H9 (cell line): ENCODE data around the gene ARHGEF16. TPM values are rescaled to one million over a fixed set of nuclear protein-coding genes. Genes with fewer than 3 reads are reported as not detected.

Source experiments
- DNase-seq: peaks from one replicate; pipeline ENCODE4 v3.0.0-alpha.2; 2017
- H2AFZ ChIP-seq: one replicate; pipeline ENCODE4 v1.6.1; 2013; ENCODE audit warnings: mild to moderate bottlenecking, low read length, control low read depth, moderate library complexity
- H2AK5ac ChIP-seq: 2 replicates; pipeline ENCODE4 v1.6.1; 2013; ENCODE audit warnings: low read length, control low read depth, mixed read lengths; ENCODE audit not compliant: insufficient read length
- H2BK120ac ChIP-seq: one replicate; pipeline ENCODE4 v1.6.1; 2013; ENCODE audit warnings: low read depth, mild to moderate bottlenecking, low read length, control low read depth, inconsistent platforms; ENCODE audit not compliant: poor library complexity, severe bottlenecking
- H2BK12ac ChIP-seq: 2 replicates; pipeline ENCODE4 v1.6.1; 2013; ENCODE audit warnings: low read length, control low read depth, mixed read lengths, low read depth; ENCODE audit not compliant: insufficient read length
- H2BK15ac ChIP-seq: 2 replicates; pipeline ENCODE4 v1.6.1; 2013; ENCODE audit warnings: low read depth, low read length, control low read depth
- H2BK20ac ChIP-seq: one replicate; pipeline ENCODE4 v1.6.1; 2013; ENCODE audit warnings: low read depth, mild to moderate bottlenecking, low read length, control low read depth, inconsistent platforms; ENCODE audit not compliant: poor library complexity, severe bottlenecking
- H2BK5ac ChIP-seq: 2 replicates; pipeline ENCODE4 v1.6.1; 2013; ENCODE audit warnings: low read length, control low read depth, mixed read lengths; ENCODE audit not compliant: insufficient read length
- H3K14ac ChIP-seq: 2 replicates; pipeline ENCODE4 v1.6.1; 2013; ENCODE audit warnings: low read length, control low read depth; ENCODE audit not compliant: insufficient read depth
- H3K18ac ChIP-seq: 2 replicates; pipeline ENCODE4 v1.6.1; 2013; ENCODE audit warnings: low read depth, mild to moderate bottlenecking, mixed read lengths, low read length, control low read depth; ENCODE audit not compliant: insufficient read length
- H3K23ac ChIP-seq: 2 replicates; pipeline ENCODE4 v1.6.1; 2013; ENCODE audit warnings: low read length, control low read depth, mixed read lengths, low read depth; ENCODE audit not compliant: insufficient read length
- H3K23me2 ChIP-seq: 2 replicates; pipeline ENCODE4 v1.6.1; 2013; ENCODE audit warnings: low read depth, mild to moderate bottlenecking, mixed read lengths, low read length, control low read depth; ENCODE audit not compliant: insufficient read length, poor library complexity, severe bottlenecking
- H3K27ac ChIP-seq: 2 replicates; pipeline ENCODE4 v1.5.1; 2013; ENCODE audit warnings: low read length, control low read depth, mixed read lengths, low read depth; ENCODE audit not compliant: insufficient read length
- H3K27me3 ChIP-seq: 2 replicates; pipeline ENCODE4 v1.6.1; 2013; ENCODE audit warnings: low read length, control low read depth, inconsistent platforms; ENCODE audit not compliant: insufficient read depth
- H3K4ac ChIP-seq: 2 replicates; pipeline ENCODE4 v1.6.1; 2013; ENCODE audit warnings: low read depth, mild to moderate bottlenecking, control low read depth, inconsistent platforms, low read length, moderate library complexity
- H3K4me1 ChIP-seq: 2 replicates; pipeline ENCODE4 v1.6.1; 2013; ENCODE audit warnings: low read length, control low read depth, inconsistent platforms; ENCODE audit not compliant: insufficient read depth
- H3K4me2 ChIP-seq: 2 replicates; pipeline ENCODE4 v1.6.1; 2013; ENCODE audit warnings: low read length, control low read depth, mixed read lengths; ENCODE audit not compliant: insufficient read length, insufficient read depth
- H3K56ac ChIP-seq: 2 replicates; pipeline ENCODE4 v1.6.1; 2013; ENCODE audit warnings: low read depth, mild to moderate bottlenecking, mixed read lengths, low read length, control low read depth; ENCODE audit not compliant: insufficient read length
- H3K79me1 ChIP-seq: 2 replicates; pipeline ENCODE4 v1.6.1; 2013; ENCODE audit warnings: low read depth, mild to moderate bottlenecking, moderate library complexity, low read length, control low read depth, inconsistent platforms; ENCODE audit not compliant: insufficient read depth, poor library complexity, severe bottlenecking
- H3K79me2 ChIP-seq: 2 replicates; pipeline ENCODE4 v1.6.1; 2013; ENCODE audit warnings: low read length, control low read depth, inconsistent platforms; ENCODE audit not compliant: insufficient read depth
- H3K9ac ChIP-seq: 2 replicates; pipeline ENCODE4 v1.6.1; 2013; ENCODE audit warnings: low read length, control low read depth, mixed read lengths; ENCODE audit not compliant: insufficient read length; ENCODE audit errors: extremely low read depth
- H3K9me3 ChIP-seq: one replicate; pipeline ENCODE4 v1.6.1; 2013; ENCODE audit warnings: low read depth, low read length, inconsistent platforms; ENCODE audit not compliant: control insufficient read depth
- H3T11ph ChIP-seq: one replicate; pipeline ENCODE4 v1.6.1; 2013; ENCODE audit warnings: mild to moderate bottlenecking, low read length, control low read depth, inconsistent platforms
- H4K20me1 ChIP-seq: one replicate; pipeline ENCODE4 v1.6.1; 2013; ENCODE audit not compliant: control insufficient read depth, insufficient read length, insufficient read depth
- H4K5ac ChIP-seq: 2 replicates; pipeline ENCODE4 v1.6.1; 2013; ENCODE audit warnings: low read depth, mild to moderate bottlenecking, mixed read lengths, low read length, control low read depth; ENCODE audit not compliant: insufficient read length
- H4K8ac ChIP-seq: replicated peaks from 2 replicates; pipeline ENCODE4 v1.6.1; 2013; ENCODE audit warnings: low read length, control low read depth, mixed read lengths, low read depth; ENCODE audit not compliant: insufficient read length
- H4K91ac ChIP-seq: 2 replicates; pipeline ENCODE4 v1.6.1; 2013; ENCODE audit warnings: low read depth, mild to moderate bottlenecking, moderate library complexity, mixed read lengths, low read length, control low read depth; ENCODE audit not compliant: insufficient read length
- H3K27ac Mint-ChIP-seq, 3 experiments: 2 replicates in 2 of 3; 3 replicates in 1 of 3; pipeline ENCODE4 v1.8.0; 2020 to 2021; ENCODE audit warnings: mixed read lengths in 3 of 3, mild to moderate bottlenecking in 1 of 3, moderate library complexity in 1 of 3
- H3K27me3 Mint-ChIP-seq: 2 replicates; pipeline ENCODE4 v1.8.0; 2021; ENCODE audit warnings: low read depth, mild to moderate bottlenecking, moderate library complexity, mixed read lengths
- H3K36me3 Mint-ChIP-seq, 3 experiments: 2 replicates in 2 of 3; 3 replicates in 1 of 3; pipeline ENCODE4 v1.8.0; 2020 to 2021; ENCODE audit warnings: low read depth in 3 of 3, mixed read lengths in 3 of 3; ENCODE audit not compliant: insufficient read depth in 1 of 3
- H3K4me1 Mint-ChIP-seq, 2 experiments: 2 replicates each; pipeline ENCODE4 v1.8.0; 2020; ENCODE audit warnings: mixed read lengths in 2 of 2
- H3K4me3 Mint-ChIP-seq, 2 experiments: 2 replicates in 1 of 2; 3 replicates in 1 of 2; pipeline ENCODE4 v1.8.0; 2020 to 2021; ENCODE audit warnings: mild to moderate bottlenecking in 2 of 2, mixed read lengths in 2 of 2, moderate library complexity in 1 of 2
- H3K9me3 Mint-ChIP-seq, 2 experiments: 2 replicates in 1 of 2; 3 replicates in 1 of 2; pipeline ENCODE4 v1.8.0; 2020; ENCODE audit warnings: mild to moderate bottlenecking in 2 of 2, mixed read lengths in 2 of 2, moderate library complexity in 1 of 2
- CTCF ChIP-seq: fragments of 200-600 bp; sonication (generic); conservative IDR thresholded peaks from 3 replicates; pipeline ENCODE4 v1.8.0; 2021; ENCODE audit warnings: antibody characterized with exemption, mild to moderate bottlenecking
- WGBS: extraction: QIAGEN DNeasy Blood & Tissue Kit; methylation state at CpG from one replicate; pipeline ENCODE4 v1.1.7; 2013; ENCODE audit warnings: missing lambda C conversion rate, low lambda C conversion rate, mixed read lengths; ENCODE audit not compliant: insufficient read length; ENCODE audit errors: extremely low coverage; 5-methylcytosine and 5-hydroxymethylcytosine counted together
- total RNA-seq: library from RNA; stranded (reverse); gene quantifications from 2 replicates; pipeline ENCODE4 v1.2.1, GENCODE V29; 2021

ARHGEF16 gene
- total RNA-seq, 1 experiment from 2014 or later, result 48.5 TPM

GRCh38 chr1:3469849-3470649 lies 15.6 kb downstream of the ARHGEF16 start:
- Histone ChIP-seq H4K5ac (peak overlapping the region; percentile 1), H2BK12ac (no peak overlapping the region), H2AK5ac (no peak overlapping the region), H2BK120ac (no peak overlapping the region), H3K23ac (no peak overlapping the region), H3T11ph (no peak overlapping the region), H3K14ac (no peak overlapping the region), H3K4me2 (no peak overlapping the region), H3K23me2 (no peaks in the 10 kb centered on the region), H2BK5ac (no peak overlapping the region), H4K8ac (no peak overlapping the region), H3K4me1 (peaks cover 5% of the 10 kb centered on the region; the same call in 1 of the 2 replicates), H3K56ac (no peak overlapping the region), H2AFZ (no peak overlapping the region), H3K27me3 (no peaks in the 10 kb centered on the region), H3K4ac (no peak overlapping the region), H3K79me1 (no peaks in the 10 kb centered on the region), H4K20me1 (peaks cover 5% of the 10 kb centered on the region), H3K79me2 (no peaks in the 10 kb centered on the region), H2BK20ac (no peak overlapping the region), H3K9me3 (no peaks in the 10 kb centered on the region), H3K27ac (no peak overlapping the region), H3K18ac (no peak overlapping the region), H2BK15ac (no peak overlapping the region), H4K91ac (no peak overlapping the region), H3K9ac (no peak overlapping the region)
- no peak for DNase-seq
- WGBS, result no CpG with 5 or more reads among the region's 17 CpGs
- H3K27me3 Mint-ChIP-seq, result no peaks in the 10 kb centered on the region
- H3K4me1 Mint-ChIP-seq, result peaks cover 13 to 16% of the 10 kb centered on the region in 2 experiments
- peak overlapping the region; percentile 87 to 93 (median 87) for H3K27ac Mint-ChIP-seq
- peaks cover 4 to 39% (median 21%) of the 10 kb centered on the region in 3 experiments; a peak in 5 of 7 replicates for H3K36me3 Mint-ChIP-seq
- no peak for TF ChIP-seq CTCF
- H3K9me3 Mint-ChIP-seq, result no peaks in the 10 kb centered on the region
- H3K4me3 Mint-ChIP-seq, result no peak overlapping the region; a peak in 2 of 5 replicates
